WERI-Rb-1 (cell line): Measurements from ENCODE around the gene AVPR2.
A peak's percentile ranks its signal among the peaks of the same experiment; 100 is the strongest.

Source experiments
- DNase-seq: peaks from one replicate; pipeline ENCODE4 v3.0.0-alpha.2; 2020
- H3K27ac ChIP-seq: fragments of 250-450 bp; sonication (Bioruptor Pico); 2 replicates; pipeline ENCODE4 v1.5.1; 2020; ENCODE audit warnings: mild to moderate bottlenecking, moderate library complexity
- H3K27me3 ChIP-seq: fragments of 250-450 bp; sonication (Bioruptor Pico); 2 replicates; pipeline ENCODE4 v1.5.1; 2021; ENCODE audit warnings: mild to moderate bottlenecking, low read depth, moderate library complexity; ENCODE audit not compliant: insufficient read depth, severe bottlenecking
- H3K36me3 ChIP-seq: fragments of 250-450 bp; sonication (Bioruptor Pico); 2 replicates; pipeline ENCODE4 v1.5.1; 2020; ENCODE audit warnings: mild to moderate bottlenecking, moderate library complexity
- H3K4me3 ChIP-seq: 2 replicates; pipeline ENCODE4 v1.5.1; 2011; ENCODE audit warnings: low read depth, mild to moderate bottlenecking, control low read depth, low read length
- H3K9me3 ChIP-seq: fragments of 250-450 bp; sonication (Bioruptor Pico); 2 replicates; pipeline ENCODE4 v1.5.1; 2021; ENCODE audit warnings: mild to moderate bottlenecking, moderate library complexity; ENCODE audit not compliant: severe bottlenecking
- TF ChIP-seq, protein P1 (sequence below): IDR thresholded peaks from 2 replicates; pipeline ENCODE4 v1.5.1; 2011; ENCODE audit warnings: low read depth, mild to moderate bottlenecking, control low read depth, inconsistent platforms, low read length

The AVPR2 gene

DNA sequence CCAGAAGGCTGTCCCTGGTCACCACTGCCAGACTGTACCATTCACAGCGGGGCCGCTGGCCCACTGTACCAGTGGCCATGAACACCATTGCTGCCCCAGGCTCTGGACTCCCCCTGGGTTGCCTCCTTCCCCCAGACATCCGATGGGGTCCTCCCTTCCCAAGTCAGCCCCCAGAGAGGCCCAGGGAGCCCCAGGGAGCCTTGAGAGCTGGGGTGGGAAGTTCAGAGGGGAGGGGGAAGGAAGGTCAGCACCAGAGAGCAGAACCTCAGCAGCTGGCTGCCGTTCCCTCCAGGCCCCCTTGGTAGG lies 22.0 kb downstream of the AVPR2 start:
- Histone ChIP-seq H3K36me3 (peaks cover 27% of the 10 kb centered on the region), H3K27me3 (peaks cover 2% of the 10 kb centered on the region), H3K4me3 (no peak overlapping the region; the same call in 1 of the 2 replicates), H3K27ac (peak overlapping the region; percentile 96), H3K9me3 (no peaks in the 10 kb centered on the region)
- TF ChIP-seq, protein P1, sequence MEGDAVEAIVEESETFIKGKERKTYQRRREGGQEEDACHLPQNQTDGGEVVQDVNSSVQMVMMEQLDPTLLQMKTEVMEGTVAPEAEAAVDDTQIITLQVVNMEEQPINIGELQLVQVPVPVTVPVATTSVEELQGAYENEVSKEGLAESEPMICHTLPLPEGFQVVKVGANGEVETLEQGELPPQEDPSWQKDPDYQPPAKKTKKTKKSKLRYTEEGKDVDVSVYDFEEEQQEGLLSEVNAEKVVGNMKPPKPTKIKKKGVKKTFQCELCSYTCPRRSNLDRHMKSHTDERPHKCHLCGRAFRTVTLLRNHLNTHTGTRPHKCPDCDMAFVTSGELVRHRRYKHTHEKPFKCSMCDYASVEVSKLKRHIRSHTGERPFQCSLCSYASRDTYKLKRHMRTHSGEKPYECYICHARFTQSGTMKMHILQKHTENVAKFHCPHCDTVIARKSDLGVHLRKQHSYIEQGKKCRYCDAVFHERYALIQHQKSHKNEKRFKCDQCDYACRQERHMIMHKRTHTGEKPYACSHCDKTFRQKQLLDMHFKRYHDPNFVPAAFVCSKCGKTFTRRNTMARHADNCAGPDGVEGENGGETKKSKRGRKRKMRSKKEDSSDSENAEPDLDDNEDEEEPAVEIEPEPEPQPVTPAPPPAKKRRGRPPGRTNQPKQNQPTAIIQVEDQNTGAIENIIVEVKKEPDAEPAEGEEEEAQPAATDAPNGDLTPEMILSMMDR, result no peak
- DNase-seq, result no peak

DNA sequence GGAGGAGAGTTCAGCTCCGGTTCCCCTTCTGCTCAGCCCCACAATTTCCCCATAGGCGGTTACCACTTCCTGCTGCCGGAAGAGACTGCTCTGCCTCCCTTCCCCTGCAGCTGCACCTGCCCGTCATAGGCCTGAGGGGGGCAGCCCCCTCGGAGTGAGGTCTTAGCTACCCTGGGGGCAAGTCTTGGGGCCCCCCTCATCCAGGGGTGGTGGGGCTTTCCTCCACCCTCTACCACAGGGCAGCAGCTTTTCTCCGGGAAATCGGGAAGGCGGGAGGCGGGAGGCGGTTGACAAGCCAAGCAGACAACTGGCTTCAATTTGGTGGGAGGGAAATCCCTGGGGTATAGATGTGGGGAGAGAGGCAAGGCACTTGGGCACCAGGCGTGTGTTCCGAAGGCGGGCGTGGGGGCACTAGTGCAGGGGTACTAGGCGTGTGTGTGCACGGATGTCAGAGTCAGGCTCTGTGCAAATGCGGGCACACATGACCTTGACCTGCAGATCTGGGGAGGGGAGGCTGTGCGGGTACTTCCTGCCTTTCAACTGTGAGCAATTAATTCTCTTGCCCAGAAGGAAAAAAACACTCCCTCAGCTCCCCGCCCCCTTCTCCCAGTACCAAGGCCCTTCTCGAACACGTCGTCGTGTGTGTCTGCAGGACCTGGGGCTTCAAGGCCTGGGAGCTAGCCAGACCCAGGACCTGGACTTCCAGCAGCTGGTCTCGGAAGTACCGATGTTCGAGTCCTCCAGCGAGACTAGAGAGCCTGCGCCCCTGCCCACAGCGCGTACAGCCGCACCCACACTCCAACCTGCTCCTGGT lies 22.6 kb downstream of the AVPR2 start:
- peak; percentile 55 for DNase-seq
- Histone ChIP-seq H3K4me3 (peak overlapping the region; percentile 57), H3K9me3 (no peaks in the 10 kb centered on the region), H3K36me3 (peaks cover 32% of the 10 kb centered on the region), H3K27me3 (no peaks in the 10 kb centered on the region), H3K27ac (peak overlapping the region; percentile 96)
- TF ChIP-seq, protein P1, result no peak

DNA sequence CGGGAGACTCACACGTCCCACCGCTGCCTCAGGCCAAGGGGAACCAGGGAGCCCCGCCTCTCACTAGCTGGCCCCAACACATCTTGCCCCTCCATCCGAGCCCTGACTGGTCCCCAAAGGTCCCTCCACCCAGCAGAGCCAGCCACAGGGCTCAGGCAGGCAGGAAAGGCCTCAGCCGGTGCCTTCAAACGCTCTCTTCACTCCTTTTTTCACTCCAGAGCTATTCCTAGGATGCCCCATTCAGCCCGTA lies 23.1 kb downstream of the AVPR2 start:
- peak overlapping the region; percentile 96 for H3K27ac ChIP-seq
- no peak for DNase-seq
- H3K4me3 ChIP-seq, result peak overlapping the region; percentile 57
- H3K27me3 ChIP-seq, result no peaks in the 10 kb centered on the region
- H3K36me3 ChIP-seq, result peaks cover 38% of the 10 kb centered on the region
- TF ChIP-seq, protein P1, result no peak
- H3K9me3 ChIP-seq, result no peaks in the 10 kb centered on the region

DNA sequence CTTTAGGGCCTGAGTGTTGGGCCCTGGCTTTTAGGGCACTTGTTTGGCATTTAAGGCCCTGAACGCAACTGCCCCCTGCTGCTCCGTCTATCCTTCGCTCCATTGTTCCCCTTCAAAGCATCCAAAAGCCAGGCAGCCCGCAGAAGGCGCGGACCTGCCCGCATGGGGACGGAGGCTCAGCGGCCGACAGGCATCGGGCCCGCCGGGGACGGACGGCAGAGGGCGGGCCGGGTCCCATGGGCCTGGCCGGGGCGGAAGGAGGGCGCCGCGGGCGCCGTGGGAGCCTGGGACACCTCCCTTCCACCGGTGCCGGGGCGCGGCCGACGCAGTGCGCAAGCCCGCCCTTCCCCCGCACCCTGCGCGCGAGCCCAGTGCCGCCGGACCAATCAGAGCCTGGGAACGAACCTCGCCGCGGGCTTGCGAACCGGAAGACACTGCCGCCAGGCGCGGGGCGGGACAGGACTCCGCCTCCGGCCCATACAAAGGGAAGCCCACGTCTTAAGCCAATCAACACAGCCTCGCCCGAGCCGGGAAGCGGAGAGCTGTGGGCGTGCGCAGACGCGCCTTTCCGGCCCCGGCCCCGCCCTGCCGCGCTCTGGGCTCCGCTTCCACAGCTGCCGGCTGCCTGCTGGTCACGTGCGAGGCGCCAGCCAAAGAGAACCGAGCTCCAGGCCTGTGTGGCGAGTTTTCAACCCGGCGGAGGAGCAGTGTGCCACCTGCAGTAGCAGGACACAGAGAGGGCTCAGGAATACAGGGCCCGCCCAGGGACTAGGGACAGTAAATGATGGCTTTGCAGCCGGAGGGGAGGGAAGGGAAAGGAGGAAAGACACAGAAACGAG lies 23.7 kb downstream of the AVPR2 start:
- Histone ChIP-seq H3K36me3 (peaks cover 43% of the 10 kb centered on the region), H3K27ac (peak overlapping the region; percentile 96), H3K4me3 (peak overlapping the region; percentile 57), H3K9me3 (no peaks in the 10 kb centered on the region), H3K27me3 (no peaks in the 10 kb centered on the region)
- DNase-seq, result peak; percentile 98
- TF ChIP-seq, protein P1, result peak; percentile 17

DNA sequence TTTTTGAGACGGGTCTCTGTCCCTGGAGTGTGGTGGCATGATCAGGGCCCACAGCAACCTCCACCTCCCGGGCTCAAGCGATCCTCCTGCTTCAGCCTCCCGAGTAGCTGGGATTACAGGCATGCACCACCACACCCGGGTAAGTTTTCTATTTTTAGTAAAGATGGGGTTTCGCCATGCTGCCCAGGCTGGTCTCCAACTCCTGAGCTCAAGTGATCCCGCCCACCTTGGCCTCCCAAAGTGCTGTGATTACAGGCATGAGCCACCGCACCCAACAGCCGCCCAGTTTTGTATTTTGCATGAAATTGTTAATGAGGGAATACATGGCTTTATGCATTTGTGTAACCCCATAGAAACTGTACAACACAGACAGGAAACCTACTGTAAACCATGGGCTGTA lies 24.4 kb downstream of the AVPR2 start:
- no peak overlapping the region; the same call in 1 of the 2 replicates for H3K4me3 ChIP-seq

More for the DNA sequence above, 24.4 kb downstream of the AVPR2 start:
- no peak for DNase-seq
- Histone ChIP-seq H3K27ac (peak overlapping the region; percentile 35), H3K27me3 (peaks cover 2% of the 10 kb centered on the region), H3K36me3 (peaks cover 47% of the 10 kb centered on the region), H3K9me3 (no peaks in the 10 kb centered on the region)
- TF ChIP-seq, protein P1, result no peak
